Neutrophil (primary cell): ENCODE results near the gene UCK1.

ENCODE experiments used
- H3K27ac ChIP-seq: fragments of 200-600 bp; sonication (generic); 2 replicates; pipeline ENCODE4 v1.5.1; 2016; ENCODE audit warnings: mild to moderate bottlenecking, moderate library complexity
- H3K27me3 ChIP-seq: fragments of 200-600 bp; sonication (generic); 2 replicates; pipeline ENCODE4 v1.6.0; 2016; ENCODE audit warnings: mild to moderate bottlenecking
- H3K36me3 ChIP-seq: fragments of 200-600 bp; sonication (generic); 2 replicates; pipeline ENCODE4 v1.5.1; 2017
- H3K4me1 ChIP-seq, 2 experiments: fragments of 200-600 bp in 1 of 2; sonication (generic) in 1 of 2; 1 replicate in 1 of 2; 2 replicates in 1 of 2; pipeline versions ENCODE4 v1.5.1 to v1.6.1; 2013 to 2016; ENCODE audit warnings: low read depth in 1 of 2, low read length in 1 of 2, mild to moderate bottlenecking in 1 of 2, moderate library complexity in 1 of 2; ENCODE audit not compliant: control insufficient read depth in 1 of 2, insufficient read depth in 1 of 2
- H3K4me3 ChIP-seq, 2 experiments: fragments of 200-600 bp in 1 of 2; sonication (generic) in 1 of 2; 1 replicate in 1 of 2; 2 replicates in 1 of 2; pipeline ENCODE4 v1.5.1; 2013 to 2016; ENCODE audit warnings: low read depth in 1 of 2, low read length in 1 of 2, mild to moderate bottlenecking in 1 of 2, moderate library complexity in 1 of 2
- H3K9me3 ChIP-seq: fragments of 200-600 bp; sonication (generic); 2 replicates; pipeline ENCODE4 v1.5.1; 2016
- TF ChIP-seq, protein P1 (sequence below): fragments of 200-600 bp; sonication (generic); IDR thresholded peaks from 2 replicates; pipeline ENCODE4 v1.5.1; 2016; ENCODE audit warnings: antibody characterized with exemption

The UCK1 gene

DNA sequence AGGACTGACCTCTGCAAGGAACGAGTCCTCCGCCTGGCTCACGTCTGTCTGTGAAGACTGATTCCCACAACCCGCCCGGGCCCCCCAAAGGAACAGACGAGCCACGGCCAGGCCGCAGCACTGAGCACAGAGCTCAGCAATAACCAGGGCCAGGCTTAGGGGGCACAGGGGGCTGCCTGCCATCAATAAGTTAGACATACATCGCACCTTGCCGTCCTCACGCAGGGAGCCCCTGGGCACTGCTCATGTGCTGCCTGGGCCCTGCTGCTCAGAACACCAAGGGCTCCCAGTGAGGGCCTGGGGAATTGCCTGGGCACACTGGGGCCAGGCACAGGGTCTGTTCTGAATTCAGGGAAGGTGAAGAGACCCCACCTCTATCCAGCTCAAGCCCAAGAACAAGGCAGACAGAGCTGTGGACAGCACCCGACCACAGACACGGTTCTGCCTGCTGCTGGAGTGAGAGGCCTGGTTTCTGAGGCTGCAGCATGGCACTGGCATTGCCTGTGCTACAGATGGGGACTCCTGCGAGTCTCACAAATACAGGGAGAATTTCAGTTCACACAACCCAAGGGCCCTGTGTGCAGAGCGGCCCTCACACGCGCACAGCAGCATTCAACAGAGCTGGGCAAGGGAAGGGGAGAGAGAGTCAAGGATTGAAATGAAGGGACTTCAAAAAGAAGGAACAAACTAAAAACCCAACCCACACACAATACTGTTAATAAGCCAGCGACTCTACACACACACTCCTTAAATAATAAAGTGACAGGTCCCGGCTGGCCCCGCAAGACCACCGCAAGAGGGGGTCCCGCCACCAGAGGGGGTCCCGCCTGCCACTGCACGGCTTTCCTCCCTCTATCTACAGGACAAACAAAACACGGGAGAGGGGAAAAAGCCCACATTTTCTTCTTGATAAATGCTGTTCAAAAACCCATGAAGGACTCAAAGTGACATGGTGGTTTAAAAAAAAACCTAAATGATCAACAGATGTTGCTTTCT, 46.2 kb upstream of the UCK1 start:
- peaks cover 82% of the 10 kb centered on the region for H3K36me3 ChIP-seq
- peaks cover 11 to 15% of the 10 kb centered on the region in 2 experiments for H3K4me1 ChIP-seq
- H3K27ac ChIP-seq: no peak overlapping the region
- TF ChIP-seq, protein P1, sequence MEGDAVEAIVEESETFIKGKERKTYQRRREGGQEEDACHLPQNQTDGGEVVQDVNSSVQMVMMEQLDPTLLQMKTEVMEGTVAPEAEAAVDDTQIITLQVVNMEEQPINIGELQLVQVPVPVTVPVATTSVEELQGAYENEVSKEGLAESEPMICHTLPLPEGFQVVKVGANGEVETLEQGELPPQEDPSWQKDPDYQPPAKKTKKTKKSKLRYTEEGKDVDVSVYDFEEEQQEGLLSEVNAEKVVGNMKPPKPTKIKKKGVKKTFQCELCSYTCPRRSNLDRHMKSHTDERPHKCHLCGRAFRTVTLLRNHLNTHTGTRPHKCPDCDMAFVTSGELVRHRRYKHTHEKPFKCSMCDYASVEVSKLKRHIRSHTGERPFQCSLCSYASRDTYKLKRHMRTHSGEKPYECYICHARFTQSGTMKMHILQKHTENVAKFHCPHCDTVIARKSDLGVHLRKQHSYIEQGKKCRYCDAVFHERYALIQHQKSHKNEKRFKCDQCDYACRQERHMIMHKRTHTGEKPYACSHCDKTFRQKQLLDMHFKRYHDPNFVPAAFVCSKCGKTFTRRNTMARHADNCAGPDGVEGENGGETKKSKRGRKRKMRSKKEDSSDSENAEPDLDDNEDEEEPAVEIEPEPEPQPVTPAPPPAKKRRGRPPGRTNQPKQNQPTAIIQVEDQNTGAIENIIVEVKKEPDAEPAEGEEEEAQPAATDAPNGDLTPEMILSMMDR: no peak
- H3K9me3 ChIP-seq: no peaks in the 10 kb centered on the region
- H3K27me3 ChIP-seq: no peaks in the 10 kb centered on the region
- H3K4me3 ChIP-seq: no peak overlapping the region

DNA sequence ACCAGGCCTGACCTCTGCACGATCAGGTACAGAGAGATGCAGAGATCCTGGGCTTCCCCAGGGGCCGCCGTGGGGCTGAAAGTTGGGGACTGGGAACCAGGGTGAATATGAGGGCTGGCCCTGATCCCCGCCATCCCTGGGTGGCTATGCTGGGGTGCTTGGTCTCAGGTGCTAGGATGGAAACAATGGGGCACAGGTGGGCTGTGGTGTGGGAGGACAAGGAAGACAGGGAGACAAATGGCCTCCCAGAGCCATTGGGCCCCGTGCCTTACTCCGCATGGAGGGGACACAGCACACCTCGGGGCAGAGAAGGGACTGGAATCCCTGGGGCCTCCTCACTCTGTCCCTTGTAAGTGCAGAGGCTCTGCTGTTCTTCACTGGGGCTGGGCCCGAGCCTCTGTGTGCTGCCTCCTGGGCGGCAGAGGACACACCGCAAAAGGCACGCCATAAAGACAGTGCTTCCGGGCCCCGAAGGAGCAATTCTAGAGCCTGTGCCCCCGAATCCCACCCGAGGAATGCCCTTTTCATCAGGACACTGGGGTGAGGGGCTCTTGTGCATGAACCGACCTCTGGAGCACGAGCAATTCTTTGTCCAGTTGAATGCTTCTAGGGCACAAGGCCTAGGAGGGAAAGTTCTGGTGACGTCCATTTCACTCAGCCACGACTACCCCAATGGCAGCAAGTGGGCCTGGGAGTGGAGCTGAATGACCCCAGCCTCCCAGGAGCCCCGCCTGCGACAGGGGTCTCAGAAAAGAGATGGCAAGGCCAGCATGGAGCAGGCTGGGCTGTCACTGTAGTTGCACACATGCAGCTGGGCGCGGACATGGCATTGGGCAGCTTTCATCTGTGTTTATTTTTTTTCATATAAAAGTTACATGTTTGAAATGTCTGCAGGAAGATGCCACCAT, 45.1 kb upstream of the UCK1 start:
- Histone ChIP-seq H3K4me1 (peaks cover 11 to 15% of the 10 kb centered on the region in 2 experiments), H3K36me3 (peaks cover 80% of the 10 kb centered on the region), H3K27ac (no peak overlapping the region), H3K4me3 (no peak overlapping the region), H3K27me3 (no peaks in the 10 kb centered on the region), H3K9me3 (no peaks in the 10 kb centered on the region)
- TF ChIP-seq, protein P1: no peak

DNA sequence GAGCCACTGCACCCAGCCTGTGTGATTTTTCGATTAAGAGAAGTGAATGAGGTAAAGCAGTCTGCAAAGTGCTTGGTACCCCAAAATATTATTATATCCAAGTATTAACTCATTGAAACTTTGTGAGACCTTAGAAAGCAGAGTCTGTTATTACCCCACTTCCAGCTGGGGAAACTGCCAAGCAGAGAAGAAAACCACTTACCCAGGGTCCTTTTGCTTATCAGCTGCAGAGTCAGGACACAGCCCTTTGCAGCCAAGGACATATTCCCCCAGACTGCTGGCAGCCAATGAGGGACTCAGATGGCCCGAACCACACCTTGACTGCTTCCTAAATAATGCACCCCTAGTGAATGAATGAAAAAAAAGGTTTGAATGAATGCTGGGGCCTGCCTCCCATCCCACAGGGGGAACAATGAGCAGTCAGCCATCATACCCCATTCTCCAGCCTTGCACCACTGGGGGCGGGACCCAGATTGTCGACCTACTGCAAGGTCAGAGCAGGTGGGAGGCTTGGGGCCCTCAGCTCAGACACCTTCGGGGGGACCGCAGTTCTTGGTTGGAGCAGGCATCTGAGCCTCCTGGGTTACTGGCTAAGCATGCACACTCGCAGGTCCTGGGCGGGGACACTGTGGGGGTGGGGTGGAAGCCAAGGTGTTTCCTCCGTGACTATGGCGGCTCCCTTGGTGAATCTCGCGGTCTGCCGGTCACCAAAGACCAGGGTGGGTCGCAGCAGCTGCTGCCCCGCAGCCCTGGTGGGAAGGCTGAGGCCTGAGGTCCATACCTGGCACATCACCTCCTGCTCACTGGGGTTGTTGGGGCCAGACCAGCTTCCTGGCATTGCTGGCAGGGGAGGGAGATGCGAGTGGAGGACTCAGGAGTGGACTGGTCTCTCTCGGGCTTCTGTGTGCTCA, 43.9 kb upstream of the UCK1 start:
- H3K4me1 ChIP-seq: peaks cover 11 to 15% of the 10 kb centered on the region in 2 experiments
- TF ChIP-seq, protein P1: no peak
- peaks cover 68% of the 10 kb centered on the region for H3K36me3 ChIP-seq
- H3K4me3 ChIP-seq: no peak overlapping the region
- no peak overlapping the region for H3K27ac ChIP-seq
- no peaks in the 10 kb centered on the region for H3K9me3 ChIP-seq
- H3K27me3 ChIP-seq: no peaks in the 10 kb centered on the region

DNA sequence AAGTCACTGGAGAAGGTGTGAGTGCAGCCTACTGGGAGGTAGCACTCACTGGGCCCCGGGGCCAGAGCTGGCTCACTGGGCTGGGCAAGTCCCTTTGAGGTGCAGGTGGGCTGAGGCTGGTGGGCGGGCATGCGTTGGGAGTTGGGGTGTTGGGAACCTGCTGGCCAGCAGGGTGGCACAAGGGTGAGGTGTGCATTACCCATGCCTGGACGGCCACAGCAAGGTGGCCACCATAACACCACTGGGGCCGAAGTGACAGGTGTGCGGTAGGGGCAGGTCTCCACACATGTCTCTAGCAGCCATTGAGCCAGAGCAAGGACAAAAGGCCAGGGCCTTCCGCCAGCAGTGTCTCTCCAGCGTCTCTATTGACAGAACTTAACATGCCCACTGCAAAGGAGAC, 36.8 kb upstream of the UCK1 start:
- no peaks in the 10 kb centered on the region for H3K4me1 ChIP-seq
- no peaks in the 10 kb centered on the region for H3K27me3 ChIP-seq
- H3K9me3 ChIP-seq: no peaks in the 10 kb centered on the region
- H3K27ac ChIP-seq: no peak overlapping the region
- TF ChIP-seq, protein P1: no peak
- H3K36me3 ChIP-seq: peaks cover 15% of the 10 kb centered on the region
- H3K4me3 ChIP-seq: no peak overlapping the region

DNA sequence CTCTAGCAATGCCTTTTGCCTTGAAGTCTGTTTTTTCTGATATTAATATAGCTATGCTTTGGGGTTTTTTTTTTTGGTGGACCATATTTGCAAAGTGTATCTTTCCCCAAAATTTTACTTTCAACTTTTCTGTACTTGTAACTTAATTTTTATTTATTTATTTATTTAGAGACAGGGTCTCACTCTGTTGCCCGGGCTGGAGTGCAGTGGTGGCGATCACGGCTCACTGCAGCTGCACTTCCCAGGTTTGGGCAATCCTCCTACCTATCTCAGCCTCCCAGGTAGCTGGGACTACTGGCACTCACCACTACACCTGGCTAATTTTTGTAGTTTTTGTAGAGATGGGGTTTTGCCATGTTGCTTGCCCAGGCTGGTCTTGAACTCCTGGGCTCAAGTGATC, 35.1 kb upstream of the UCK1 start:
- Histone ChIP-seq H3K27ac (no peak overlapping the region), H3K36me3 (peaks cover 4% of the 10 kb centered on the region), H3K4me3 (no peak overlapping the region), H3K4me1 (no peaks in the 10 kb centered on the region), H3K9me3 (no peaks in the 10 kb centered on the region), H3K27me3 (no peaks in the 10 kb centered on the region)
- TF ChIP-seq, protein P1: no peak
